ENCODE measurements around the gene AP3D1.

Gene AP3D1

DNA sequence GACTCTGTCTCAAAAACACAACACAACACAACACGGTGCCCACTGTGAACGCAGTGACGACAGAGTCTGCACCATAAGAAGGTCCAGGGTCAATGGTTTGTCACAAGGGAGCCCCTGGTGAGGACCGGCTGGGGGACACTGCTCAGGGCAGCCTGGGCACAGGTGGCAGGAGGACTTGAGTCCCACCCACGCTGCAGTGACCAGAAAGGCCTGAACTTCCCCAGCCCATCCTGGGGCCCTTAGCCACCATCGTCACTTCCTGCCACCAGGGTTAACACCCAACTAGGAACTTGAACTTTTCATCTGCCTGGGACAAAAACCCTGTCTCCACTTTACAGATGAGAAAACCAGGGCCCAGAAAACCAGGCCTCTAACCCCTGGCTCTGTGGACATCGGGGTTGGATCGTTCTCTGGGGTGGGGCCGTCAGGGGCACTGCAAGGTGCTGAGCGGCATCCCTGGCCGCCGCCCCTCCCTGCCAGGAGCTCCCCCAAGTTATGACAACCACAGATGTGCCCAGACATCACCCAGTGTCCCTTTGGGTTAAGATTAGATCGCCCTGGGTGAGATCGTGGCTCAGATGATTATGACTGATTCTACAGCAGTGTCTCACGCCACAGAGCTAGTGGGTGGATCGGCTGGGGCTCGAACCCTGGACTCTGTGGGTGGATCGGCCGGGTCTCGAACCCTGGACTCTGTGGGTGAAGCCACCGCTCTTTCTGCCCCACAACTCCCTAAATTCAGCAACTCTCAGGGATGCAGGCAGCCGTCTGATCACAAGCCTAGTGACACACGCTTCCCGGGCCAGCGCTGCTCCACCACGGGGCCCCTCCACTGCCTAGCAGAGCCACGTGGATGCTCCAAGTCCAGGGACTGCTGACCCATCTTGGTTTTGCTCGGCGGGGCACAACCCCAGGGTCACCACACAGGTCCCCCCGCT lies 69.2 kb downstream of the AP3D1 start:
- DNase-seq: no peak

GRCh38 chr19:2080336-2080988 lies 70.9 kb downstream of the AP3D1 start:
- no peak for DNase-seq

- no peak for DNase-seq
Measured at GRCh38 chr19:2079865-2080301, 71.5 kb downstream of the AP3D1 start.

DNA sequence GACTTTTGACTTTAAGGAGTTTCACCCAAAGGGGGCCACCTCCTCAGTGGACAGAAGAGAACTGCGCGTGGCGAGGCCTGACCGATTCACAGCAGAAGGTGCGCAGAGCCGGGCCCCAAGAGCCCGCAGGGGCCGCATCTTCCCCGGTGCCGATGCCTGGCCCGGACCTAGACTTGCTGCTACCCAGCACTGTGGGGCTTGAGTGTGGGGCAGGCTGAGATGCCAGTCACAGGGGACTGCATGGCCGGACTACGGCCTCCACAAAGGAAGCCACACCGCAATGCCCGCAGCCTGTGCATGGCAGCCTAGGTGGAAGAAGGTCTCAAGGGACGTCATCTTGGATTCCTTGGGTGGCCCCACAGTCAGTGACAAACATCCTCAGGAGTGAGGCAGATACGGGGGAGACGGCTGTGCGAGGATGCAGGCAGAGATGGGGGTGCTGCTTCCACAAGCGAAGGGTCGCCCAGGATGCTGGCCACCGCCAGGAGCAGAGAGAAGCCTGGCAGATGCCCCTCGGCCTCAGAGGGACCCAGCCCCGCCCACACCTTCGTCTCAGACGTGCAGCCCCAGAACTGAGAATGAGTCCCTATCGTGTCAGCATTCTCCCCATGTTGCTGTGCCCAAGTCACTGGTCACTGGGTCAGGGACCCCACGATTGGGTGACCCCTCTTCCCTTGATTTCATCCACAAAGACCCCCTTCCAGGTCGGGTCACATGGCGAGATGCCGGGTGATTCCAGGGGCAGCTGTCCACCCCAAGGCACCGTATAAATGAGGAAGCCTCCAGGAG lies 72.1 kb downstream of the AP3D1 start:
- no peak for DNase-seq

DNA sequence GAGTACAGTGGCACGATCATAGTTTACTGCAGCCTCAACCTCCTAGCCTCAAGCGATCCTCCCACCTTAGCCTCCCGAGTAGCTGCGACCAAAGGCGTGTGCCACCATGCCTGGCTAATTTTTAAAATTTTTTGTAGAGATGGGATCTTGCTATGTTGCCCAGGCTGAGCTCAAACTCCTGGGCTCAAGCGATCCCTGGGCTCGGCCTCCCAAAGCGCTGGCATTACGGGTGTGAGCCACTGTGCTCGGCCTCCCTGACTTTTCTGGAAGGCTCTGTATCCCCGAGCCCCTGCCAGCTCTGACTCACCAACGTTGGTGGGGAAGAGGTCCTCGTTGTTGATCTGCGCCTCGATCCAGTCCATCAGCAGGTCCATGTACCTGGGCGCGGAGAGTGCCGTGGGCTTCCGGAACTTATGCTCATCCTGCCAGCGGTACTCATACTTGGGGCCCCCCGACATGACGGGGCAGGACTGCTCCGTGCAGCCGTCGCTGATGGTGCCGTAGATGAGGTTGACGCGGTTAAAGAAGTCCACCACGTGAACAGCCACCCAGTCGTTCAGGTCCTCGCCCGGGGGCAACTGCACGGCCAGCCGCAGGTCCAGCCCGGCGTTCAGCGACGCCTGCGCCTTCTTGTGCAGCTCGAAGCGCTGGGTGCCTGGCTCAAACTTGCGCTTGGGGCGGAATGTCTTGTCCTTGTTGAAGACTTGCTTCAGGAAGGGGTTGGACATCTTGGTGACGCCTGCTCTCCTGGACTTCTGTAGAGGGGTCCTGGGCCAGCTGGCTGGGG lies 73.3 kb downstream of the AP3D1 start:
- no peak for DNase-seq

DNA sequence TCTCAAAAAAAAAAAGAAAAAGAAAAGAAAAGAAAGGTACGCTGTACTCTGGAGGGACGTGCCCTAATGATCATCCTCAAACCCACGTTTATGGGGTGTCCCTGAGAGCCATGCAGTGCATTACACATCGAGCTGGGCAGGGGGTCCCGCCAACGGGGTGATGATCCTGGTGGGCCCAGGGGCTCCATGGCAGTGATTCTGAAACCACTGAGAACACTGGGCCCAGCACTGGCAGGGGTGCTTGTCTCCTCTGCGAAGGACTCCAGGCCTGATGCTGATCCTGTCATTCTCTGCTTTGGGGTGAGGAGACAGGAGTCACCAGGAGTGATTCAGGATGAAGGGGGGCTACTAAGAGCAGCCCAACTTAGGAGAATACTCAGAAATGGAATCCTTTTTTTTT lies 74.0 kb downstream of the AP3D1 start:
- no peak for DNase-seq

DNA sequence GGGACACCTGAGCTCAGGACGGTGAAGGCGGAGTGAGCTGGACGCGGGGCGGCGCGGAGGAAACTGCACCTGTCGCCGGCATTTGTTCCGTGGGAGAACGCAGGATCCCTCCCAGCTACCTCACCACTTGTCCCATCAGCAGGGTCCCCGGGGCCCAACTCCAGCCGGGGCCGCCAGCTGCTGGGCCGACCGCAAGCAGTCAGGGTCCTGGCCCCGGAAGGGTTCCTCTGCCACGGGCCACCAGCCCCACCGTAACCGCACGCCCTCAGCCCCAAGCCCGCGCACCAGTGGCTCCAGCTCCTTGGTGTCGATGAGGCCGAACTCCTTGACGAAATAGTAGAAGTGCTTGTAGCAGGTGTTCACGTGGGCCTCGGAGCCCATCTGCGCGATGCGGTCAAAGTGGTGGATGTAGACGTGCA lies 74.8 kb downstream of the AP3D1 start:
- no peak for DNase-seq

DNA sequence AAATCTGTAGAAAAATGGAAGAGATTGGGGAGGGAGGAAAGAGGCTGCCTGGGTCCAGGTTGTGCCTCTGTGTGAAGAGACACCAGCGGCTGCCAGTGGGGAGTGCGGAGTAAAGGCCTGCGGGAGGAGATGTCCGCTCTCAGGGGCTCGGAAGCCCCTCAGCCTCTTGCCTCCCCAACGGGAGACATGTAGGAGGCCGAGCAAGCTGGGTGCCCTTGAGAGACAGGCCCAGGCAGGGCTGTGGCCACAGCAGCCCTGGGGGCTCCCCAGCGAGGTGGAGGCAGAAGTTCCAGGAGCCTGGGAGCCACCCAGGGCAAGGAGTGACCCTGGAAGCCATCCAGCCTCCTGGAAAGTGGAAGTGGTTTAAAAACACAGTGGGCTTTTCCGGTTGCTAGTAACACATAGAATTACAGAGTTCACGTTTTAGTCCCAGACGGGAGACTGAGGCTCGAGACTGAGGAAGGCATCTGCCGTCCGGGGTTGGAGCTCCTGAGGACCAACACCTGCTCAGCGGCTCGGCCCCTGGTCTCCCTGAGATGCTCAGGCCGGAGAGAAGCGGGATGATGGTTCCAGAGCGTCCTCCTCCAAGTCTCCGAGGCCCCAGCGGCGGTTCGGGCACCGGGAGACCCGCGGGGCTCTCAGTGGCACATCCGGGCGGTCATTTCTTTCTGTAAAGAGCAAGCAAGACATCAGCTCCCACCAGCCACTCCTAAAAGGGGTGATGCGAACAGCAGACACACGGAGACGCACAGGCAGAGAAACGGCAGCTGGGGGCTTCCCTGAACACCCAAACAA lies 78.4 kb downstream of the AP3D1 start:
- DNase-seq: no peak

- no peak for DNase-seq
Measured at GRCh38 chr19:2070986-2071673, 80.2 kb downstream of the AP3D1 start.

- no peak for DNase-seq
Measured at GRCh38 chr19:2070436-2070827, 80.9 kb downstream of the AP3D1 start.

GRCh38 chr19:2064788-2065524 lies 86.4 kb downstream of the AP3D1 start:
- no peak for DNase-seq

DNA sequence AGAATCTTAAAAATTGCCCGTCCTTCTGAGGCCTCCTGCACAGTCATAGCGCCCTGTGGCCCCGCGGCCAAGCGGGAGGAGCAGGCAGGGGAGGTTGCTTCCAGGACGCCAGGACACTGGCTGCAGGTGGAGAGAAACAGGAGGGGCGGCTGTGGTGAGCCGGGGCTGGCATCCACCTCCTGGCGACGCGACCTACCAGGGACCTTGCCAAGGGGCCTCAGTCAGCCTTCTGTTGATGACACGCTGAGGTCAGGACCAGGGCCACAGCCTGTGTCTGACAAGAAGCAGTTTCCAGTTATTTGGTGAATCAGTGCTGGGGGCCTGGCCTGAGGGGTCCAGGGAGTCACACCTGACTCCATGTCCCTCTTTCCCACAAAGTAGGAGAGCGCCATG lies 87.0 kb downstream of the AP3D1 start:
- DNase-seq: no peak

DNA sequence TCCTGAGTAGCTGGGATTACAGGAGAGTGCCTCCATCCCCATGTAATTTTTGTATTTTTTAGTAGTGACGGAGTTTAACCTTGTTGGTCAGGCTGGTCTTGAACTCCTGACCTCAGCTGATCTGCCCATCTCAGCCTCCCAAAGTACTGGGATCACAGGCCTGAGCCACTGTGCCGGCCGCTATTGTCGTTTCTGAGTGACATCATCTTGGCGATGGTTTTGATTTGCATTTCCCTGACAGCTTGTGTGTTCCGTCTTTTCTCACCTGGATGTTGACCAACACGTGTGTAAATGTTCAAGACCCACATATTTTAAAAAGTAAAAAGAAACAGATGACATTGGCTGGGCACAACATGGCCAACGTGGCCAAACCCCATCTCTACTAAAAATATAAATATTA lies 87.5 kb downstream of the AP3D1 start:
- DNase-seq: no peak

- DNase-seq: no peak
Measured at GRCh38 chr19:2062770-2063169, 88.6 kb downstream of the AP3D1 start.

- DNase-seq: no peak
Measured at GRCh38 chr19:2062389-2062729, 89.0 kb downstream of the AP3D1 start.

DNA sequence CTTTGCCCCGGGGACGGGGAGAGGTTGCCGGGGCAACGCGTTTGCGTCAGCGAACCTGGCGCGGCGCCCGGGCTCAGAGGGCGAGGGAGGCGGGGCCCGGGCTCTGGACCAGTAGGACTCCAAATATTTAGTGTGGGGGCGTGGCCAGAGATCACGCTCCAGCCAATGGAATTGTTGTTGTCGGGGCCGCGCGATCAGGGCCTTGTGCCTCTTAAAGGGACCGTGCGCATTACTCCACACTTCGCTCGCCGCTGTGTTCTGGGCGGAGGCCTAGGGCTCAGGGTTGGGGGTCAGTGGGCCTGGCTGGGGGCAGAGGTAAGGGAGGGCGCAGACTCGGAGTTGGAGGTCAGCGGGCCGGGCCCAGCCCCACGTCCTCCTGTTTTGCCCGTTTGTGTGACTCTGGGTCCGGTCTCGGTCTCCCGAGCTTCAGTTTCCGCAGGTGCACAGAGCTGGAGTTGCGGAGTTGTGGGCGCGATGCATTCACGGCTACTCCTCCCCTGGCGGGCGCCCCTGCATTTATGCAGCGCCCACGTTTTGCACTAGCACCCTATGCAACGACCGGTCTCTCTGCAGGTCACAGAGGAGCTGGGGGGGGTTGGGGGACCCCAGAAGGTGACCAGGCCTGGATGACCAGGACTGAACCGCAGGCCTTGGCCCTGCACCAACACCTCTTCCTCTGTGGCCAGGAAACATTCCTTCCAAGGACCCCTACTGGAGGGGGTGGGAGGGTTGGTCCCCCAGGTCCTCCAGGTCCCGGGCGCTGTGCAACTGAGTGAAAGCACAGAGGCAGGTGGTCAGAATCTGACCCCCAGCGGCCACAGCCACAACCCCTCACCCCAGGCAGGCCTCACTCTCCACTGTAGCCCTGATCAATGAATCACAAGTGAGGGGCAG lies 89.6 kb downstream of the AP3D1 start:
- DNase-seq: peak; percentile 99

DNA sequence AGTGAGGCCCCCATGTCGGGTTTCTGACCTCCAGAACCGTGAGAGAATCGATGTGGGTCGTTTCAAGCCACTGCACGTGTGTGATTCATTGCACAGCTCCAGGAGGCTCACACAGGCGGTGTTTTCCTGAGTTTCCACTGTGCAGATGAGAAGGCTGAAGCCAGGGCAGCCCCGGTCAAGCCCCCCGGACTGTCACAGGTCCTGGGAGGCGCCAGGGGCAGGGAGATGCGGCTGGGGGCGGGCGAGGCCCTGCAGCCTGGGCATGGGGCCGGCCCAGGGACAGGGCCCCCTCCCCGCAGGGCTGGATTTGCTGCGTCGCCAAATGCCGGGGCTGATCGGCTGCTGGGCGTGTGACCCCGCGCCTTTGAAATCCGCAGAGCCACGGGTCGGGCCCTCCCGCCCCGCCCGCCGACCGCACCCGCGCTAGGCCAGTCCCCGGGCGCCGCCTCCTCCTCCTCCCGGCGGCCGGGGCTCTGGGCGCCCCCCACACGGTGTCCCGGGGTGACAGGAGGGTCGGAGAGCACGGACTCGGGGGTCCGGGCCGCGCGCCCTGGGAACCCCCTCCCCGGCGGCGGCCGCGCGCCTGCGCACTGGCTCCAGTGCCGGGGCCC lies 90.4 kb downstream of the AP3D1 start:
- DNase-seq: no peak

GRCh38 chr19:2059422-2060201 lies 91.8 kb downstream of the AP3D1 start:
- DNase-seq: no peak

All from NCI-H446 treated with DMSO at 0.1 percent for 48 hours (cell line).